AG09309 (cell line): Measurements from ENCODE around the gene TNRC6A.

Experiments used
- DNase-seq: peaks from one replicate; pipeline ENCODE4 v3.0.0-alpha.2; 2010; ENCODE audit warnings: low read depth
- H3K4me3 ChIP-seq: 2 replicates; pipeline ENCODE4 v1.5.1; 2011; ENCODE audit warnings: mild to moderate bottlenecking, low read depth, low read length, moderate library complexity; ENCODE audit not compliant: control insufficient read depth
- TF ChIP-seq, protein P1 (sequence below): IDR thresholded peaks from 2 replicates; pipeline ENCODE4 v1.5.1; 2011; ENCODE audit warnings: mild to moderate bottlenecking, low read depth, low read length, inconsistent platforms; ENCODE audit not compliant: insufficient read depth, control insufficient read depth; ENCODE audit errors: missing control alignments

The TNRC6A gene

GRCh38 chr16:24845726-24846547 is 116.5 kb downstream of the TNRC6A start, which contains the start of gene SLC5A11:
SLC5A11 (plus strand) TSS chr16:24845963; CDS start chr16:24858644, 12,681 bp downstream.
- TF ChIP-seq, protein P1, sequence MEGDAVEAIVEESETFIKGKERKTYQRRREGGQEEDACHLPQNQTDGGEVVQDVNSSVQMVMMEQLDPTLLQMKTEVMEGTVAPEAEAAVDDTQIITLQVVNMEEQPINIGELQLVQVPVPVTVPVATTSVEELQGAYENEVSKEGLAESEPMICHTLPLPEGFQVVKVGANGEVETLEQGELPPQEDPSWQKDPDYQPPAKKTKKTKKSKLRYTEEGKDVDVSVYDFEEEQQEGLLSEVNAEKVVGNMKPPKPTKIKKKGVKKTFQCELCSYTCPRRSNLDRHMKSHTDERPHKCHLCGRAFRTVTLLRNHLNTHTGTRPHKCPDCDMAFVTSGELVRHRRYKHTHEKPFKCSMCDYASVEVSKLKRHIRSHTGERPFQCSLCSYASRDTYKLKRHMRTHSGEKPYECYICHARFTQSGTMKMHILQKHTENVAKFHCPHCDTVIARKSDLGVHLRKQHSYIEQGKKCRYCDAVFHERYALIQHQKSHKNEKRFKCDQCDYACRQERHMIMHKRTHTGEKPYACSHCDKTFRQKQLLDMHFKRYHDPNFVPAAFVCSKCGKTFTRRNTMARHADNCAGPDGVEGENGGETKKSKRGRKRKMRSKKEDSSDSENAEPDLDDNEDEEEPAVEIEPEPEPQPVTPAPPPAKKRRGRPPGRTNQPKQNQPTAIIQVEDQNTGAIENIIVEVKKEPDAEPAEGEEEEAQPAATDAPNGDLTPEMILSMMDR, result no peak
- no peak within 1 kb of the TSS for H3K4me3 ChIP-seq
- no peak for DNase-seq

DNA sequence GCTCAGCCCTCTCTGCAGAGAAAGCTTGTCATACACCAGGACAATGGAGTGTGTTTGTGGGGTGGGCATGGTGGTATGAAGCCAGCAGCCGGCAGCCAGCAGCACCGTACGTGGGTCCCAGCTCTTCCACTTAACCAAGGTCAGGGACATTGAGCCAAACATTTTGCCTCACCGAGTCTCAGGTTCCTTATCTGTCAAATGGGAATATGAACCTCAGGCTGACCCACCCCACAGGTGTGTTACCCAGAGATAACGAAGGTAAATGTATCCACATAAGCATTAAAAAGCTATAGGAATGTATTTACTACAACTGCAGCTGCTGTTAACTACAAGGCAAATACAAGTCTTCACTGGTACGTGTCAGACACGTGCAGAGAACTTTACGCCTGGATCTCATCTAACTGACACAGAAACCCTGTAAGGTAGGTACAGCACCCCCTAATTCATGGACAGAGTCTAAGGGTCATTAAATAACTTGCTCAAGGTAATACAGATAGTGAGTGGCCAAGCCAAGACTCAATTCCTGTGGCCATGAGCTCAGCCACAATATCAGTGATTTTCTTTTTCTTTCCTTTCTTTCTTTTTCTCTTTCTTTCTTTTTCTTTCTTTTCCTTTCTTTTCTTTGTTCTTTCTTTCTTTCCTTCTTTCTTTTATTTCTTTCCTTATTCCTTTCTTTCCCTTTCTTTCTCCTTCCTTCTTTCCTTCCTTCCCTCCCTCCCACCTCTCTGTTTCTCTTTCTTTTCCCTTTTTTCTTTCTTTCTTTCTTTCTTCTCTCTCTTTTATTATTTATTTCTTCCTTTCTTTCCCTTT is 117.3 kb downstream of the TNRC6A start:
- TF ChIP-seq, protein P1, result no peak
- DNase-seq, result no peak
- H3K4me3 ChIP-seq, result no peak overlapping the region

DNA sequence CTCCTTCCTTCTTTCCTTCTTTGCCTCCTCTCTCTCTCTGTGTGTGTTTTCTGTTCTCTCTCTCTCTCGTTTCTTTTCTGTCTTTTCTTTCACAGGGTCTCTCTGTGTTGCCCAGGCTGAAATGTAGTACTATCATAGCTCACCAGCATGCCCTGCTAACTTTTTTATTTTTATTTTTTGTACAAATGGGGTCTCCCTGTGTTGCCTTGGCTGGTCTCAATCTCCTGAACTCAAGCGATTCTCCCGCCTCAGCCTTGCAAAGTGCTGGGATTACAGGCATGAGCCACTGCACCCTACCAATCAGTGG is 117.9 kb downstream of the TNRC6A start:
- TF ChIP-seq, protein P1, result no peak
- no peak for DNase-seq
- H3K4me3 ChIP-seq, result no peak overlapping the region

GRCh38 chr16:24848065-24848464 is 118.6 kb downstream of the TNRC6A start:
- no peak overlapping the region for H3K4me3 ChIP-seq
- TF ChIP-seq, protein P1, result no peak
- DNase-seq, result no peak

DNA sequence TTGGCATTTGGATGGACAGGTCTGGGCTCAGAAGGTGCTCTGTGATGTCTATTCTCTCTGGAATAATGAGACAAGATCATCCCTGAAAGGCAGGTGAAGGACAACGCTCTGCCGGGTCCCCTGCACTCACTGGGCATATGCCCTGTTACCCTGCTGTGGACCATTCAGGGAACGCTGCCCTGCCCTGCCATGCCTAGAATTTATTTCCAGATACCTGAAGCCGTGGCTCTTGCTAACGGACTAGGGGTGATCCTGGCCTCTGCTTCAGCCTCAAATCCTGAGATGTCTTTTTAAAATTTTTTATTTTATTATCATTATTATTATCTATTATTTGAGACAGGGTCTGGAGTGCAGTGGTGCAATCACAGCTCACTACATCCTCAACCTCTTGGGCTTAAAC is 120.2 kb downstream of the TNRC6A start:
- no peak overlapping the region for H3K4me3 ChIP-seq
- no peak for DNase-seq
- TF ChIP-seq, protein P1, result no peak

DNA sequence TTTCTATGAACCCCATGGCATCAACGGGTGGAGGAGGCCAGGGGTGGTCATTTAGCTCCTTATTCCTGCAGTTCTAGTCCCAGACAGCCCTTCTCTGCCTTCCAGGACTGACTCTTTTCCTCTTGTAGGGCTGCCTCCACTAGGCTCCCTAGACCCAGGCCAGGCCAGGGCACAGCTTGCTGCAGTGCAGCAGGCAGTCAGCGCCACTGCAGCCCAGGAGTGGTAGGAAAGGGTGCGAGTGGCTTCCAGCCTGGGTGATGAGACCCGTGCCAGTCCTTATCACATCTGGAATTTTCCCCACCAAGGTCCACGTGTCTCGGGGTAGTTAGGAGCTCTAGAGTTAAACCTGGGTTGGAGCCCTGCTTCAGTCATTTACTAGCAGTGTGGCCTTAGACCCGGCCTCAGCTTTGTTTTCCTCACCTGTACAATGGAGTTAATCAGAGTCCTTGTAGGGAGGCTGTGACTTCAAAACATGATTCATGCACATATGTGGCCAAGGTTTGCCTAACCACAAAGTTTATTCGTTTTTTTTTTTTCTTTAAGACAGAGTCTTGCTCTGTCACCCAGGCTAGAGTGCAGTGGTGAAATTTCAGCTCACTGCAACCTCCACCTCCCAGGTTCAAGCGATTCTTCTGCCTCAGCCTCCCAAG is 121.0 kb downstream of the TNRC6A start:
- H3K4me3 ChIP-seq, result no peak overlapping the region
- no peak for DNase-seq
- TF ChIP-seq, protein P1, result no peak
